H9 (cell line): ENCODE measurements around the gene AMN. TPM values are rescaled to one million over a fixed set of nuclear protein-coding genes. Genes with fewer than 3 reads are reported as not detected.

Experiments used
- DNase-seq: peaks from one replicate; pipeline ENCODE4 v3.0.0-alpha.2; 2017
- H2AFZ ChIP-seq: one replicate; pipeline ENCODE4 v1.6.1; 2013; ENCODE audit warnings: mild to moderate bottlenecking, low read length, control low read depth, moderate library complexity
- H2AK5ac ChIP-seq: 2 replicates; pipeline ENCODE4 v1.6.1; 2013; ENCODE audit warnings: low read length, control low read depth, mixed read lengths; ENCODE audit not compliant: insufficient read length
- H2BK120ac ChIP-seq: one replicate; pipeline ENCODE4 v1.6.1; 2013; ENCODE audit warnings: low read depth, mild to moderate bottlenecking, low read length, control low read depth, inconsistent platforms; ENCODE audit not compliant: poor library complexity, severe bottlenecking
- H2BK12ac ChIP-seq: 2 replicates; pipeline ENCODE4 v1.6.1; 2013; ENCODE audit warnings: low read length, control low read depth, mixed read lengths, low read depth; ENCODE audit not compliant: insufficient read length
- H2BK15ac ChIP-seq: 2 replicates; pipeline ENCODE4 v1.6.1; 2013; ENCODE audit warnings: low read depth, low read length, control low read depth
- H2BK20ac ChIP-seq: one replicate; pipeline ENCODE4 v1.6.1; 2013; ENCODE audit warnings: low read depth, mild to moderate bottlenecking, low read length, control low read depth, inconsistent platforms; ENCODE audit not compliant: poor library complexity, severe bottlenecking
- H2BK5ac ChIP-seq: 2 replicates; pipeline ENCODE4 v1.6.1; 2013; ENCODE audit warnings: low read length, control low read depth, mixed read lengths; ENCODE audit not compliant: insufficient read length
- H3K14ac ChIP-seq: 2 replicates; pipeline ENCODE4 v1.6.1; 2013; ENCODE audit warnings: low read length, control low read depth; ENCODE audit not compliant: insufficient read depth
- H3K18ac ChIP-seq: 2 replicates; pipeline ENCODE4 v1.6.1; 2013; ENCODE audit warnings: low read depth, mild to moderate bottlenecking, mixed read lengths, low read length, control low read depth; ENCODE audit not compliant: insufficient read length
- H3K23ac ChIP-seq: 2 replicates; pipeline ENCODE4 v1.6.1; 2013; ENCODE audit warnings: low read length, control low read depth, mixed read lengths, low read depth; ENCODE audit not compliant: insufficient read length
- H3K23me2 ChIP-seq: 2 replicates; pipeline ENCODE4 v1.6.1; 2013; ENCODE audit warnings: low read depth, mild to moderate bottlenecking, mixed read lengths, low read length, control low read depth; ENCODE audit not compliant: insufficient read length, poor library complexity, severe bottlenecking
- H3K27ac ChIP-seq: 2 replicates; pipeline ENCODE4 v1.5.1; 2013; ENCODE audit warnings: low read length, control low read depth, mixed read lengths, low read depth; ENCODE audit not compliant: insufficient read length
- H3K27me3 ChIP-seq: 2 replicates; pipeline ENCODE4 v1.6.1; 2013; ENCODE audit warnings: low read length, control low read depth, inconsistent platforms; ENCODE audit not compliant: insufficient read depth
- H3K4ac ChIP-seq: 2 replicates; pipeline ENCODE4 v1.6.1; 2013; ENCODE audit warnings: low read depth, mild to moderate bottlenecking, control low read depth, inconsistent platforms, low read length, moderate library complexity
- H3K4me1 ChIP-seq: 2 replicates; pipeline ENCODE4 v1.6.1; 2013; ENCODE audit warnings: low read length, control low read depth, inconsistent platforms; ENCODE audit not compliant: insufficient read depth
- H3K4me2 ChIP-seq: 2 replicates; pipeline ENCODE4 v1.6.1; 2013; ENCODE audit warnings: low read length, control low read depth, mixed read lengths; ENCODE audit not compliant: insufficient read length, insufficient read depth
- H3K56ac ChIP-seq: 2 replicates; pipeline ENCODE4 v1.6.1; 2013; ENCODE audit warnings: low read depth, mild to moderate bottlenecking, mixed read lengths, low read length, control low read depth; ENCODE audit not compliant: insufficient read length
- H3K79me1 ChIP-seq: 2 replicates; pipeline ENCODE4 v1.6.1; 2013; ENCODE audit warnings: low read depth, mild to moderate bottlenecking, moderate library complexity, low read length, control low read depth, inconsistent platforms; ENCODE audit not compliant: insufficient read depth, poor library complexity, severe bottlenecking
- H3K79me2 ChIP-seq: 2 replicates; pipeline ENCODE4 v1.6.1; 2013; ENCODE audit warnings: low read length, control low read depth, inconsistent platforms; ENCODE audit not compliant: insufficient read depth
- H3K9ac ChIP-seq: 2 replicates; pipeline ENCODE4 v1.6.1; 2013; ENCODE audit warnings: low read length, control low read depth, mixed read lengths; ENCODE audit not compliant: insufficient read length; ENCODE audit errors: extremely low read depth
- H3K9me3 ChIP-seq: one replicate; pipeline ENCODE4 v1.6.1; 2013; ENCODE audit warnings: low read depth, low read length, inconsistent platforms; ENCODE audit not compliant: control insufficient read depth
- H3T11ph ChIP-seq: one replicate; pipeline ENCODE4 v1.6.1; 2013; ENCODE audit warnings: mild to moderate bottlenecking, low read length, control low read depth, inconsistent platforms
- H4K20me1 ChIP-seq: one replicate; pipeline ENCODE4 v1.6.1; 2013; ENCODE audit not compliant: control insufficient read depth, insufficient read length, insufficient read depth
- H4K5ac ChIP-seq: 2 replicates; pipeline ENCODE4 v1.6.1; 2013; ENCODE audit warnings: low read depth, mild to moderate bottlenecking, mixed read lengths, low read length, control low read depth; ENCODE audit not compliant: insufficient read length
- H4K8ac ChIP-seq: replicated peaks from 2 replicates; pipeline ENCODE4 v1.6.1; 2013; ENCODE audit warnings: low read length, control low read depth, mixed read lengths, low read depth; ENCODE audit not compliant: insufficient read length
- H4K91ac ChIP-seq: 2 replicates; pipeline ENCODE4 v1.6.1; 2013; ENCODE audit warnings: low read depth, mild to moderate bottlenecking, moderate library complexity, mixed read lengths, low read length, control low read depth; ENCODE audit not compliant: insufficient read length
- H3K27ac Mint-ChIP-seq, 3 experiments: 2 replicates in 2 of 3; 3 replicates in 1 of 3; pipeline ENCODE4 v1.8.0; 2020 to 2021; ENCODE audit warnings: mixed read lengths in 3 of 3, mild to moderate bottlenecking in 1 of 3, moderate library complexity in 1 of 3
- H3K27me3 Mint-ChIP-seq: 2 replicates; pipeline ENCODE4 v1.8.0; 2021; ENCODE audit warnings: low read depth, mild to moderate bottlenecking, moderate library complexity, mixed read lengths
- H3K36me3 Mint-ChIP-seq, 3 experiments: 2 replicates in 2 of 3; 3 replicates in 1 of 3; pipeline ENCODE4 v1.8.0; 2020 to 2021; ENCODE audit warnings: low read depth in 3 of 3, mixed read lengths in 3 of 3; ENCODE audit not compliant: insufficient read depth in 1 of 3
- H3K4me1 Mint-ChIP-seq, 2 experiments: 2 replicates each; pipeline ENCODE4 v1.8.0; 2020; ENCODE audit warnings: mixed read lengths in 2 of 2
- H3K4me3 Mint-ChIP-seq, 2 experiments: 2 replicates in 1 of 2; 3 replicates in 1 of 2; pipeline ENCODE4 v1.8.0; 2020 to 2021; ENCODE audit warnings: mild to moderate bottlenecking in 2 of 2, mixed read lengths in 2 of 2, moderate library complexity in 1 of 2
- H3K9me3 Mint-ChIP-seq, 2 experiments: 2 replicates in 1 of 2; 3 replicates in 1 of 2; pipeline ENCODE4 v1.8.0; 2020; ENCODE audit warnings: mild to moderate bottlenecking in 2 of 2, mixed read lengths in 2 of 2, moderate library complexity in 1 of 2
- WGBS: extraction: QIAGEN DNeasy Blood & Tissue Kit; methylation state at CpG from one replicate; pipeline ENCODE4 v1.1.7; 2013; ENCODE audit warnings: missing lambda C conversion rate, low lambda C conversion rate, mixed read lengths; ENCODE audit not compliant: insufficient read length; ENCODE audit errors: extremely low coverage; 5-methylcytosine and 5-hydroxymethylcytosine counted together
- total RNA-seq: library from RNA; stranded (reverse); gene quantifications from 2 replicates; pipeline ENCODE4 v1.2.1, GENCODE V29; 2021
- TF ChIP-seq, protein P1 (sequence below): fragments of 200-600 bp; sonication (generic); conservative IDR thresholded peaks from 3 replicates; pipeline ENCODE4 v1.8.0; 2021; ENCODE audit warnings: antibody characterized with exemption, mild to moderate bottlenecking

Gene AMN
- total RNA-seq, 1 experiment from 2014 or later = 1.9 TPM

DNA sequence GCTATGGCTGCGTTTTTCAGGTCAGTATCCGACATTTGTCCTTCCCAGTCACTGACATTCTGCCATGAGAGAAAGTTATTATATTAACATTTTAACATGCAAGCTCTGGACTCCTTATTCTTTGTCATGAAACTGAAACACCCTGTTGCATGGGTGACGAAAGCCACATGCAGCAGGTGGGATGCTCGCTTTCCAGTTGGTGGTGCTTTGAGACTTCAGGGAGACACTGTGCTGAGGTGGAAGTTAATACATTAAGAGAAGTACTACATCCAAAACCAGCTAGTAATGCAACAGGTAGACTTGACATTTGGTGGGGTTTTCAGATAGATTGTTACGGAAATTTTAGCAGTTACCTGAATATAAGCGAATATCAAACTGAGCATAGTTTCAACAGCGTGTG is 32.8 kb upstream of the AMN start:
- TF ChIP-seq, protein P1, sequence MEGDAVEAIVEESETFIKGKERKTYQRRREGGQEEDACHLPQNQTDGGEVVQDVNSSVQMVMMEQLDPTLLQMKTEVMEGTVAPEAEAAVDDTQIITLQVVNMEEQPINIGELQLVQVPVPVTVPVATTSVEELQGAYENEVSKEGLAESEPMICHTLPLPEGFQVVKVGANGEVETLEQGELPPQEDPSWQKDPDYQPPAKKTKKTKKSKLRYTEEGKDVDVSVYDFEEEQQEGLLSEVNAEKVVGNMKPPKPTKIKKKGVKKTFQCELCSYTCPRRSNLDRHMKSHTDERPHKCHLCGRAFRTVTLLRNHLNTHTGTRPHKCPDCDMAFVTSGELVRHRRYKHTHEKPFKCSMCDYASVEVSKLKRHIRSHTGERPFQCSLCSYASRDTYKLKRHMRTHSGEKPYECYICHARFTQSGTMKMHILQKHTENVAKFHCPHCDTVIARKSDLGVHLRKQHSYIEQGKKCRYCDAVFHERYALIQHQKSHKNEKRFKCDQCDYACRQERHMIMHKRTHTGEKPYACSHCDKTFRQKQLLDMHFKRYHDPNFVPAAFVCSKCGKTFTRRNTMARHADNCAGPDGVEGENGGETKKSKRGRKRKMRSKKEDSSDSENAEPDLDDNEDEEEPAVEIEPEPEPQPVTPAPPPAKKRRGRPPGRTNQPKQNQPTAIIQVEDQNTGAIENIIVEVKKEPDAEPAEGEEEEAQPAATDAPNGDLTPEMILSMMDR = no peak
- Histone ChIP-seq H2BK20ac (no peak overlapping the region), H3K4me2 (no peak overlapping the region), H3T11ph (no peak overlapping the region), H3K14ac (no peak overlapping the region), H2AK5ac (no peak overlapping the region), H4K20me1 (no peaks in the 10 kb centered on the region), H3K18ac (no peak overlapping the region), H3K23ac (no peak overlapping the region), H3K9me3 (no peaks in the 10 kb centered on the region), H2BK15ac (no peak overlapping the region), H4K91ac (no peak overlapping the region), H3K79me1 (no peaks in the 10 kb centered on the region), H4K8ac (no peak overlapping the region), H2BK120ac (no peak overlapping the region), H3K27ac (no peak overlapping the region), H2BK5ac (no peak overlapping the region), H3K23me2 (no peaks in the 10 kb centered on the region), H3K9ac (no peak overlapping the region), H3K4ac (no peak overlapping the region), H3K79me2 (no peaks in the 10 kb centered on the region), H2AFZ (no peak overlapping the region), H4K5ac (no peak overlapping the region), H3K4me1 (no peaks in the 10 kb centered on the region), H3K27me3 (no peaks in the 10 kb centered on the region), H2BK12ac (no peak overlapping the region), H3K56ac (no peak overlapping the region)
- no peak for DNase-seq
- no CpG with 5 or more reads among the region's 7 CpGs for WGBS
- Mint-ChIP-seq H3K9me3 (no peaks in the 10 kb centered on the region), H3K27me3 (no peaks in the 10 kb centered on the region), H3K4me3 (no peak overlapping the region), H3K36me3 (peaks cover 0 to 7% (median 4%) of the 10 kb centered on the region in 3 experiments; a peak in 4 of 7 replicates), H3K4me1 (peaks cover 4 to 6% of the 10 kb centered on the region in 2 experiments; a peak in 3 of 4 replicates), H3K27ac (no peak overlapping the region)
